CD4-positive, CD25-positive, alpha-beta regulatory T cell (primary cell): ENCODE measurements around the gene DTX3L. TPM values are rescaled to one million over a fixed set of nuclear protein-coding genes. Genes with fewer than 3 reads are reported as not detected.
A peak's percentile ranks its signal among the peaks of the same experiment; 100 is the strongest.

ENCODE experiments used
- ATAC-seq, 2 donors: fragments of 150-1000 bp; cut with Tn5 transposase; one replicate each; pipeline ENCODE4 v1.10.0; 2021; ENCODE audit warnings: low read depth in 2 of 2, moderate number of reproducible peaks in 2 of 2, moderate library complexity in 1 of 2
- DNase-seq, 3 donors: peaks; one replicate each; pipeline versions ENCODE4 v3.0.0 to v3.0.0-alpha.2; 2012 to 2022; ENCODE audit warnings: mixed read lengths in 1 of 3
- H3K27ac ChIP-seq: one replicate; pipeline ENCODE4 v1.7.0; 2013; ENCODE audit warnings: mild to moderate bottlenecking, low read length; ENCODE audit not compliant: insufficient read depth, poor library complexity, severe bottlenecking
- H3K27me3 ChIP-seq: one replicate; pipeline ENCODE4 v1.7.0; 2013; ENCODE audit warnings: low read length; ENCODE audit not compliant: control insufficient read depth, insufficient read depth
- H3K36me3 ChIP-seq: one replicate; pipeline ENCODE4 v1.7.0; 2013; ENCODE audit warnings: mild to moderate bottlenecking, low read length, moderate library complexity; ENCODE audit not compliant: control insufficient read depth, insufficient read depth
- H3K4me1 ChIP-seq: 2 replicates; pipeline ENCODE4 v1.7.0; 2013; ENCODE audit warnings: mild to moderate bottlenecking, low read length; ENCODE audit not compliant: insufficient read depth, control insufficient read depth, poor library complexity, severe bottlenecking
- H3K4me3 ChIP-seq: one replicate; pipeline ENCODE4 v1.7.0; 2013; ENCODE audit warnings: low read depth, mild to moderate bottlenecking, low read length, moderate library complexity
- H3K9me3 ChIP-seq, 2 experiments: 1 replicate in 1 of 2; 2 replicates in 1 of 2; pipeline ENCODE4 v1.7.0; 2013; ENCODE audit warnings: low read length in 2 of 2, mild to moderate bottlenecking in 1 of 2, moderate library complexity in 1 of 2; ENCODE audit not compliant: control insufficient read depth in 2 of 2
- H3K27ac Mint-ChIP-seq, 3 donors: one replicate each; pipeline ENCODE4 v1.8.0; 2020 to 2022; ENCODE audit warnings: mild to moderate bottlenecking in 3 of 3, mixed read lengths in 3 of 3, moderate library complexity in 2 of 3
- H3K27me3 Mint-ChIP-seq: one replicate; pipeline ENCODE4 v1.8.0; 2022; ENCODE audit warnings: mild to moderate bottlenecking, mixed read lengths
- H3K36me3 Mint-ChIP-seq: one replicate; pipeline ENCODE4 v1.8.0; 2020; ENCODE audit warnings: mixed read lengths
- H3K4me1 Mint-ChIP-seq, 4 donors: one replicate each; pipeline ENCODE4 v1.8.0; 2020 to 2022; ENCODE audit warnings: mixed read lengths in 4 of 4, mild to moderate bottlenecking in 1 of 4
- H3K4me3 Mint-ChIP-seq, 4 donors: one replicate each; pipeline ENCODE4 v1.8.0; 2020 to 2022; ENCODE audit warnings: mild to moderate bottlenecking in 4 of 4, mixed read lengths in 4 of 4, moderate library complexity in 3 of 4
- H3K9me3 Mint-ChIP-seq, 7 donors: one replicate each; pipeline ENCODE4 v1.8.0; 2020 to 2022; ENCODE audit warnings: mixed read lengths in 7 of 7, mild to moderate bottlenecking in 3 of 7, moderate library complexity in 2 of 7
- polyA plus RNA-seq, 4 donors: library from polyadenylated mRNA; unstranded; fragments of 300-500 nt; fragmentation: Illumina TruSeq; gene quantifications; one replicate each; pipeline ENCODE4 v1.2.3, GENCODE V29; 2021
- total RNA-seq: library from RNA; stranded (reverse); gene quantifications from one replicate; pipeline ENCODE4 v1.2.3, GENCODE V29; 2022

The DTX3L gene
- total and polyA plus RNA-seq, 5 donors from 2014 or later, result 25.9 to 48.0 (median 29.7) TPM

DNA sequence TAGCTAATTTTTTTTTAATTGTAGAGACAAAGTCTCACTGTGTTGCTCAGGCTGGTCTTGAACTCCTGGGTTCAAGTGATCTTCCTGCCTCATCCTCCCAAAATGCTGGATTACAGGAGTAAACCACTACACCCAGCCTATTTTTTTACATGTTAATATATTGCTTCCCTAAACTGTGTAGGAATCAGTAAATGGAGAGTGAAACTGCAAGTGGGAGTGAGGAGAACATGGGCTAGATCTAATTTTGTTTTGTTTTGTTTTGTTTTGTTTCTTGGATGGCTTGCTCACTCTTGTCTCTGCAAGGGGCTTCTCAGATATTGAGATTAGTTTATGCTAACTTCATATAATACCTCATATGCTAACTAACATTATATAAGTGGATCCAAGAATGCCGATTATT lies 44.8 kb downstream of the DTX3L start:
- no peaks in the 10 kb centered on the region for H3K9me3 Mint-ChIP-seq
- peaks cover 60% of the 10 kb centered on the region for H3K36me3 Mint-ChIP-seq
- H3K27me3 ChIP-seq, result no peaks in the 10 kb centered on the region
- H3K4me3 ChIP-seq, result no peak overlapping the region
- no peak overlapping the region for H3K4me3 Mint-ChIP-seq
- peak overlapping the region in 2 of 3 donors; percentile 75 to 83 for H3K27ac Mint-ChIP-seq
- H3K27ac ChIP-seq, result no peak overlapping the region
- peaks cover 6 to 27% (median 17%) of the 10 kb centered on the region in 4 donors for H3K4me1 Mint-ChIP-seq
- H3K4me1 ChIP-seq, result peaks cover 7% of the 10 kb centered on the region
- ATAC-seq (no peak), DNase-seq (no peak)
- H3K27me3 Mint-ChIP-seq, result no peaks in the 10 kb centered on the region
- no peaks in the 10 kb centered on the region for H3K9me3 ChIP-seq
- peaks cover 36% of the 10 kb centered on the region for H3K36me3 ChIP-seq

DNA sequence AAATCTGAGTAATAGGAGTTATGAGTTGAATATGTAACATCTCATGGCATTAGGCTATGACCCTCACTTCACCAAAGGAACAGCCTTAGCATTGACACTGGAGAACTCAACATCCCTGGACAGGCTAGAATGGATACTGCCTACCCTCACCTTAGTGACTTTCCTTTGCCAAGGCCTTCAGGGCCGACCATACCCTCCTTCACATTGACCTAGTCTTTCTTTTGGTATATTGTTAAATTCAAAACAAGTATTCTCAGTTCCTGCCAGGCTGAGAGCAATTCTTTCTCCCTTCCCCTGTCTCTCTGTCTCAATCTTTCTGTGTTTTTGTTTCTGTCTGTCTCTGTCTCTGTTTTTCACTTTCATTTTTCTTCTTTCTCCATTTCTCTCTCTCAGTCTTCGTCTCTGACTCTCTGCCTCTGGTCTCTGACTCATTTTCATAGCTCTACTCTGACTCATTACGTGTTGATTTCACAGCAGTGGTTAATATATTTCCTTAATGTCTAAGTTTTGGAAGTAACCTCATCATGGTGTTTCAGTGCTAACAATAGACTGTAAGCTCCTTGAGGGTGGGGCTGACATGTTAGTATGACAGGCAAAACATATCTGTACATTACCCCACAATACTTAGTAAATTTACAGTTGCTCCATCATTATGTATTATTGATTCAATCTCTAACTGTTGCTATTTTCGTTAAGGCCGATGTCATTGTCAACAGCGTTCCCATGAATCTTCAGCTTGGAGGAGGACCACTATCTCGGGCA lies 45.8 kb downstream of the DTX3L start:
- peaks cover 41% of the 10 kb centered on the region for H3K36me3 ChIP-seq
- H3K4me1 Mint-ChIP-seq, result peaks cover 6 to 26% (median 17%) of the 10 kb centered on the region in 4 donors
- H3K27ac Mint-ChIP-seq, result peak overlapping the region; percentile 77 to 96 (median 83)
- no peaks in the 10 kb centered on the region for H3K27me3 Mint-ChIP-seq
- H3K9me3 Mint-ChIP-seq, result no peaks in the 10 kb centered on the region
- no peaks in the 10 kb centered on the region for H3K9me3 ChIP-seq
- peak overlapping the region in 2 of 4 donors; percentile 2 to 7 for H3K4me3 Mint-ChIP-seq
- H3K27ac ChIP-seq, result peak overlapping the region; percentile 43
- no peaks in the 10 kb centered on the region for H3K27me3 ChIP-seq
- no peak overlapping the region for H3K4me3 ChIP-seq
- peaks cover 57% of the 10 kb centered on the region for H3K36me3 Mint-ChIP-seq
- ATAC-seq (peak; percentile 87 to 92), DNase-seq (peak in 2 of 3 donors; percentile 30 to 88)
- peaks cover 7% of the 10 kb centered on the region for H3K4me1 ChIP-seq

DNA sequence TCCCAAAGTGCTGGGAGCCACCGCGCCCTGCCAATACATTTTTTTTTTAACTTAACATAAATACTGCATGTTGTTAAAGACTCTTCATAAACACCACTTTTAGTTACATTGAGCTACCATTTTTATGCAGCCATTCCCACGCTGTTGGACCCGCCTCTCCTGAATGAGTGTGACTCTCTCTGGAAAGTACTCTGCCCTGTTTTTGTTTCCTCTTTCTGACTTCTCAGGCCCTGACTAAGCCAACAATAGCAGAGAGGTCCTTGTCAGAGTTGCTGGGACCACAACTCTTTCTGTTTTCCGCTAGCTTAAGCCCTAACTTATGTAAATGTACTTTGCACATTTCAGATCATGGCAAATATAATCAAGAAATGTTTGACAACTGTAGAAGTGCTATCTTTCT lies 48.6 kb downstream of the DTX3L start:
- ATAC-seq (no peak), DNase-seq (no peak)
- Histone ChIP-seq H3K36me3 (peaks cover 48% of the 10 kb centered on the region), H3K9me3 (no peaks in the 10 kb centered on the region), H3K27me3 (no peaks in the 10 kb centered on the region), H3K4me1 (peaks cover 7% of the 10 kb centered on the region), H3K4me3 (no peak overlapping the region), H3K27ac (no peak overlapping the region)
- no peaks in the 10 kb centered on the region for H3K9me3 Mint-ChIP-seq
- no peak overlapping the region for H3K27ac Mint-ChIP-seq
- no peaks in the 10 kb centered on the region for H3K27me3 Mint-ChIP-seq
- H3K4me3 Mint-ChIP-seq, result peak overlapping the region in 1 of 4 donors; percentile 32
- H3K36me3 Mint-ChIP-seq, result peaks cover 54% of the 10 kb centered on the region
- H3K4me1 Mint-ChIP-seq, result peaks cover 6 to 21% (median 16%) of the 10 kb centered on the region in 4 donors

GRCh38 chr3:122615303-122615702 lies 51.2 kb downstream of the DTX3L start:
- Mint-ChIP-seq H3K9me3 (no peaks in the 10 kb centered on the region), H3K4me3 (no peak overlapping the region), H3K4me1 (peaks cover 0 to 7% (median 2%) of the 10 kb centered on the region in 4 donors), H3K27me3 (no peaks in the 10 kb centered on the region), H3K36me3 (peaks cover 54% of the 10 kb centered on the region), H3K27ac (peak overlapping the region in 2 of 3 donors; percentile 12 to 29)
- no peaks in the 10 kb centered on the region for H3K4me1 ChIP-seq
- no peak overlapping the region for H3K4me3 ChIP-seq
- no peak overlapping the region for H3K27ac ChIP-seq
- no peaks in the 10 kb centered on the region for H3K27me3 ChIP-seq
- H3K9me3 ChIP-seq, result no peaks in the 10 kb centered on the region
- DNase-seq, result no peak
- peaks cover 66% of the 10 kb centered on the region for H3K36me3 ChIP-seq
- no peak for ATAC-seq

DNA sequence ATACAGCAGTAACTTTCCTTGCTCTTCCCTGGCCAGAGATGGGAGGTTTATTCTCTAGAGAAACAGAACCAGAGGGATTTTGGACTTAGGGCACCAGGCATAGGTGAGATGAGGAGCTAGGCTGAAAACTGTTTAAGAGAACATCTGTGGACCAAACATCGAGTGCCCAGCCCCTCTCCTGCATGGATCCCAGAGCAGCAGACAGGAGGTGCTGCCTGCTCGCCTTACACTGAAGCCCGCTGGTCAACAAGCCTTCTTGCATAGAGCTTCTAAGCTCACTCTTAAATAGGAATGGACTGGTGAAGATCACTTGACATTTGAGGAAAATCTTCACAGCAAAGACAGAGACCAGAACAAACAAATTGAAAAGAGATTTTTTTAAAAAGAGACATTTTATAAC lies 54.5 kb downstream of the DTX3L start:
- Histone ChIP-seq H3K36me3 (peaks cover 71% of the 10 kb centered on the region), H3K4me3 (no peak overlapping the region), H3K27me3 (no peaks in the 10 kb centered on the region), H3K9me3 (no peaks in the 10 kb centered on the region), H3K27ac (no peak overlapping the region), H3K4me1 (no peaks in the 10 kb centered on the region)
- no peak overlapping the region for H3K4me3 Mint-ChIP-seq
- no peaks in the 10 kb centered on the region for H3K27me3 Mint-ChIP-seq
- peak overlapping the region in 1 of 3 donors; percentile 36 for H3K27ac Mint-ChIP-seq
- no peaks in the 10 kb centered on the region for H3K9me3 Mint-ChIP-seq
- DNase-seq, result no peak
- peaks cover 0 to 5% (median 3%) of the 10 kb centered on the region in 4 donors for H3K4me1 Mint-ChIP-seq
- peaks cover 52% of the 10 kb centered on the region for H3K36me3 Mint-ChIP-seq
- ATAC-seq, result no peak

DNA sequence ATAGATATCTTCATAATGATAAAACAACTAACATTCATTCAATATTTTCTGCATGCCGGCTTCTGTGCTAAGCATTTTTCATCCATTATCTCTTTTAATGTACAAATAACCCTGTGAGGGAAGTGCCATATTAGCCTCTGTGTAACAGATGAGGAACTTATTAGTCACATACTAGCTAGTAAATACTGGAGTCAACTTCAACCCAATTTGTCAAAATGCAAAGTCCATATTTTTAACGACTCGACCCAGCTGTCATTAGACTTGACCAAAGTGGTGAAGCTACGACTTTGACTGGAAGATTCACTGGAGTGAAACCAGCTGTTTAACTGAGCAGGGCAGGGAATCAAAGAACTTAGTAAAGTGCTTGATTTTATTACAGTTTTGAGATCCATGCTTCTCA lies 54.9 kb downstream of the DTX3L start:
- no peak for ATAC-seq
- H3K4me1 Mint-ChIP-seq, result peaks cover 0 to 5% (median 3%) of the 10 kb centered on the region in 4 donors
- Histone ChIP-seq H3K4me3 (no peak overlapping the region), H3K36me3 (peaks cover 71% of the 10 kb centered on the region), H3K27ac (no peak overlapping the region), H3K4me1 (no peaks in the 10 kb centered on the region), H3K9me3 (no peaks in the 10 kb centered on the region), H3K27me3 (no peaks in the 10 kb centered on the region)
- H3K27me3 Mint-ChIP-seq, result no peaks in the 10 kb centered on the region
- H3K27ac Mint-ChIP-seq, result no peak overlapping the region
- no peak overlapping the region for H3K4me3 Mint-ChIP-seq
- H3K36me3 Mint-ChIP-seq, result peaks cover 55% of the 10 kb centered on the region
- H3K9me3 Mint-ChIP-seq, result no peaks in the 10 kb centered on the region
- DNase-seq, result no peak

GRCh38 chr3:122620399-122620798 lies 56.3 kb downstream of the DTX3L start:
- no peak for ATAC-seq
- Mint-ChIP-seq H3K27ac (peak overlapping the region in 2 of 3 donors; percentile 73 to 86), H3K9me3 (no peaks in the 10 kb centered on the region), H3K27me3 (no peaks in the 10 kb centered on the region), H3K4me1 (peaks cover 0 to 5% (median 3%) of the 10 kb centered on the region in 4 donors), H3K36me3 (peaks cover 54% of the 10 kb centered on the region), H3K4me3 (no peak overlapping the region)
- no peak overlapping the region for H3K4me3 ChIP-seq
- no peak overlapping the region for H3K27ac ChIP-seq
- H3K9me3 ChIP-seq, result no peaks in the 10 kb centered on the region
- H3K27me3 ChIP-seq, result no peaks in the 10 kb centered on the region
- DNase-seq, result no peak
- H3K36me3 ChIP-seq, result peaks cover 70% of the 10 kb centered on the region
- H3K4me1 ChIP-seq, result no peaks in the 10 kb centered on the region

- Histone ChIP-seq H3K4me1 (no peaks in the 10 kb centered on the region), H3K36me3 (peaks cover 71% of the 10 kb centered on the region), H3K4me3 (no peak overlapping the region), H3K9me3 (no peaks in the 10 kb centered on the region), H3K27ac (no peak overlapping the region), H3K27me3 (no peaks in the 10 kb centered on the region)
- H3K9me3 Mint-ChIP-seq, result no peaks in the 10 kb centered on the region
- no peaks in the 10 kb centered on the region for H3K27me3 Mint-ChIP-seq
- no peak for DNase-seq
- H3K27ac Mint-ChIP-seq, result peak overlapping the region in 1 of 3 donors; percentile 79
- H3K4me1 Mint-ChIP-seq, result peaks cover 0 to 5% (median 3%) of the 10 kb centered on the region in 4 donors
- no peak overlapping the region for H3K4me3 Mint-ChIP-seq
- H3K36me3 Mint-ChIP-seq, result peaks cover 54% of the 10 kb centered on the region
- no peak for ATAC-seq
Measured at GRCh38 chr3:122621112-122621511, 57.0 kb downstream of the DTX3L start.
